NCI-H526 treated with DMSO at 0.1 percent for 48 hours (cell line): Measurements from ENCODE around the gene CLASP1.
"Not testable (repeated sequence)": the region's sequence is repeated elsewhere in the genome, so short reads cannot be mapped to it uniquely, and the experiment has no call there.

Experiments used
- DNase-seq: peaks from one replicate; lab custom pipeline; 2025; lab: John Stamatoyannopoulos, UW

CLASP1 gene

GRCh38 chr2:121374412-121375075, 274.7 kb downstream of the CLASP1 start:
- not testable (repeated sequence) for DNase-seq

DNA sequence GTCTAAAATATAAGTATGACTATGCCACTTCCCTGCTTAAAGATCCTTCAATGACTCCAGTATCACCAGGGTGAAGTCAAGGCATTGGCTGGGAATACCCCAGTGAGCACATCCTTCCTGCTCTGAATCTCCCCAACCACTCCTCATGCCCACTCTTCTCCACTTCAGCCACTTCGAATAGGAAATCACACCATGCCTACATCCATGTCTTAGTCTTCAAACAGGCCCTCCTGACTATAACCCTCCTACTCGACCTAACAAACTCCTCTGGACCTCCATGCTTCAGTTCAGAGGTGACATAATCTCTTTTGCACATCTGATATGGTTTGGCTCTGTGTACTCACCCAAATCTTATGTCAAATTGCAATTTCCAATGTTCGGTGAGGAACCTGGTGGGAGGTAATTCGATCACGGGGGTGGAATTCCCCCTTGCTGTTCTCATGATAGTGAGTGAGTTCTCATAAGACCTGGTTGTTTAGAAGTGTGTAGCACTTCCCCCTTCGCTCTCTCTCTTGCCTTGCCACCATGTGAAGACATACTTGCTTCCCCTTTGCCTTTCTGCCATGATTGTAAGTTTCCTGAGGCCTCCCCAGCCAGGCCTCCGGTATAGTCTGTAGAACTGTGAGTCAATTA, 276.4 kb downstream of the CLASP1 start:
- DNase-seq, result no peak

DNA sequence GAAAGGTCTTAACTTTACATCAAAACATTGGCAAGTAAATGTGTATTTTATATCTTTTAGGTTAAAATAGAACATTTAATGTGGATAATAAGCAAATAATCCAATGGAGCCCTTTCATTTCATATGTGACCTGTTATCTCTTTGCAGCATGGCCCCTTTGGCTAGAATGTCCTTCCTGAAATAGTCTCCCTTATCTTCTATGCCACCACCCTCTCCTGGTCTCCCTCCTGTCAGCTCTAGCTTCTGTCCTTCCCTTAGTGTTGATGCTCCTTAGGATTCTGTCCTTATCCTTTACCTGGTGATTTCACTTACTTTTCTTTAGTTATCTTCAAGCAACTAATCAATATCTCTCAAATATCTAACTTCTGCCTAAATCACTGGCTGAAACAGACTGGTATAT, 277.2 kb downstream of the CLASP1 start:
- DNase-seq, result no peak

DNA sequence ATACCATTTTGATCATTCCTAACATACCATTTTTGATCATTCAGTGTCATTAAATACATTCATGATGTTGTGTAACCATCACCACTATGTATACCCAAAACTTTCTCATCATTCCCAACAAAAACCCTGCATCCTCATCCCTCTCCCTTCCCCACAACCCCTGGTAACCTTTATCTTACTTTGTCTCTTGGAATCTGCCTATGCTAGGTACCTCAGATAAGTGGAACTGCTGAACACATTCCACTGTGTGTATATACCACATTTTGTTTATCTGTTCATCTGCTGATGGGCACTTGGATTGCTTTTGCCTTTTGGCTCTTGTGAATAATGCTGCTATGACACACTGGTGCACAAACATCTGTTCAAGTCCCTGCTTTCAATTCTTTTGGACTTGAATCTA, 280.4 kb downstream of the CLASP1 start:
- no peak for DNase-seq

- no peak for DNase-seq
These were observed 281.1 kb downstream of the CLASP1 start for GRCh38 chr2:121368155-121368554.

GRCh38 chr2:121367246-121367900, 281.9 kb downstream of the CLASP1 start:
- no peak for DNase-seq

- DNase-seq, result no peak
These were observed 283.2 kb downstream of the CLASP1 start for GRCh38 chr2:121366040-121366439.

DNA sequence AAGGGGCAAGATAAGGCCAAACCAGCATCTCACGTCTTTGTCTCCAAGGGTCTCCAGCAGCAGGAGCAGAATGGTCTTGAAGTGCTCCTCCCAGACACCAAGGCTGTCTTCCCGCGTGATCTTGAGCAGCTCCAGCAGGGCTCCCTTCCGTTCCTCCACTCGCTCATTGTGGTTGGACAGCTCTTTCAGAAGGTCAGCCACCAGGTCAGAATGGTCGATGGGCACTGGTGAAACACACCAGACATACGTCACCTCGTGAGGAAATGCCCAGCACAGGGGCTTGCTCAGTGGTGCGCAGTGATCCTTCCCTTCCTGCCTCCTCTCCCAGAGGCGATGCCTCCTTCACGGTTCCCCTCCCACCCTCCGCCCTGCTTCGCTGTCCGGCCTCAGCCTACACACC, 284.2 kb downstream of the CLASP1 start:
- DNase-seq, result no peak

DNA sequence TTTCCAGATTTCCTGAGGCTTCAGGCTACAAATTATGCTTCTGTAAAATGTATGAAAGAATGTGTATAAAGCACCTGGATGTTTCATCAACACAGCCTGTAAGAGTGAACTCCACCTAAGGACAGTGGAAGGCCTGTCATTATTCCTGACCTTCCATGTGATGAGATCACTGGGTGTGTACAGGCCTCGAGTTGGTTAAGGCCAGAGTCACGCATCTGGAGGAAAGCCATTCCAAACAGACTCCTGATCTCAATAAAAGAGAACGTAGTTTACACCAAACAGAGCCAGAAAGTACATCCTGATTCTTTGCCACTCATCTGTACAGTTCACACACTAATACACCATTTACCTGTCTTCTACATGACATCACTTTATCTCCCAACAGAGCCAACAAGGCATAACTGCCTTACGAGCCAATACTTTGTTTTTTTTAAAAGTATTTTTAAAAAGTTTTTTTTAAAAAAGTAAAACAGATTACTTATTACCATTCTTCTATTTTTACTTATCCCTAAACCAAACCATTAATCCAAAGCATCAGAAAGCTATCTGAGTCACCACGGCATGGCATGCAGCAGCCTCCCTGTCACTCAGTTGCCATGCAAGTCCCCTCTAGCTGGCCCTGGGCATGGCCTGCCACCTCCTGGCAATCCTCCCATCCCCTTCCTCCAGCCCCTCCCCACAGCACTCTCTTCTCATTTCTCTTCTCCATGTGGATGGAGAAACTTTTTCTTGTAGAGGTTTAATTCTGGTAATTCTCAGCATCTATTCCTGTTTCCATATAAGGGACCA, 285.4 kb downstream of the CLASP1 start:
- no peak for DNase-seq

GRCh38 chr2:121362774-121363173, 286.5 kb downstream of the CLASP1 start:
- DNase-seq, result no peak

GRCh38 chr2:121362226-121362625, 287.0 kb downstream of the CLASP1 start:
- no peak for DNase-seq

DNA sequence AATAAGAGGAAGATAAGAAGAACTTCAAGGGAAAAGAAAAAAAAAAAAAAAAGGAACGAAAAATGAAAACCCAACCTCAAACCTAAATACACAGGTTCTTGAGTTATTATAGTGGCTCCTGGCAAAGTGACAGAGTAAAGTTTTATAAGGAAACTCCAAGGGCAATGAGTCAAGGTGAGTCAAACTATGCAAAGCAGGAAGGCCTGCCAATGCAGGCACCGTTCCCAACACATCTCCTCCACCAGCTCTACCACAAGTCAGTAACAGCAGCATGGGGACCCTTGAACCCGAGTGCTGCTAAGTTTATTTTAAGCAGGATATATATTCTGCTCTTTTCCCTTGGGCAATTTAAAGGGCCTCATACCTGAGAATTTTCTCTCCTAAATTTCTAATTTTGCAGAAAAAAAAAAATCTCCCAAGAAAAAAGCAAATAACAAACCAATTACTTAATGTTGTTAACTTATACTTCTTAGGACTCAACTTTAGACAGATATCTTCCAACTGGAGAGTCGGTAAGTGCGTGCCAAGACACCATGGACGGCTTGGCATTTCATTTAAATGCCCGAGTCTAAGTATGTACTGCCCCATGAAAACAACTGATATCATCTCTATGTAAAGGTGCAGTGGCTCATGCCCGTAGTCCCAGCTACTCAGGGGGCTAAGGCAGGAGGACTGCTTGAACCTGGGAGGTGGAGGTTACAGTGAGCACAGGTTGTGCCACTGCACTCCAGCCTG, 288.5 kb downstream of the CLASP1 start:
- DNase-seq, result no peak

- DNase-seq, result no peak
These were observed 289.3 kb downstream of the CLASP1 start for GRCh38 chr2:121359716-121360565.

DNA sequence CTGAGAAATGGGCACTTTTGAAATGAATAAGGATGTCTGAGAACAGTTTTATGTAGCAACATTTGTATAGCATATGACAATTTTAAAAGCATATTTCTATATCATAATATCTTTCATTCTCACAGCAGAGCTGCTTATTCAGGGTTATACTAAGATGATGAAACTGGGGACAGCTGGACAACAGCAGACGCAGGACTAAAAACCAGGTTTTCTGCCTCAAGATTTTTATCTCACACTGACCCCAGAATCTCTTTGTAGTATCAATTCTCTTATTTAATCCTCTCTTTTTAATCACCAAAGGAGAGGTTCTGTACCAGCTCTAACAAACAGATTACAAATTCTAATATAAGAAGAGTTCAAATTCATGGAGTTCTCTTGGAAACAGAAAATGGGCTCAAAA, 290.1 kb downstream of the CLASP1 start:
- DNase-seq, result no peak

DNA sequence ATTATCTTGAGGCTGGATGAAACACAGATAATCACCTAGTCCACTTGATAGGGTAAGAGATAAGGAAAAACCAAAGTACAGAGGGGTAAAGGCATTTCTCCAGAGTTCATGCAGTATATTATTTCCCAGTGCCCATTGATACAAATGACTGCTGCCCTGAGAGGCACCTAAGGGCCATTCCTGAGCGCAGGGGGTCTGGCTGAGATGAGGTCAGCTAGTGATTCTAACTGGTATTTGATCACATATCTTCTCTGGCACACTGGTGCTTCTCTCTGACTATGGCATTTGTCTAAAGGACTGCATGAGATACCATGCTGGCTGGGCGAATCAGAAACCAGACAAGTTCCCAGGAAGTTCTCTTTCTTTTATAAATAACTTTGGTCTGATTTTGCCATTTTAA, 291.0 kb downstream of the CLASP1 start:
- no peak for DNase-seq

GRCh38 chr2:121356058-121356640, 293.1 kb downstream of the CLASP1 start:
- peak; percentile 42 for DNase-seq

- no peak for DNase-seq
These were observed 293.8 kb downstream of the CLASP1 start for GRCh38 chr2:121355488-121355887.

DNA sequence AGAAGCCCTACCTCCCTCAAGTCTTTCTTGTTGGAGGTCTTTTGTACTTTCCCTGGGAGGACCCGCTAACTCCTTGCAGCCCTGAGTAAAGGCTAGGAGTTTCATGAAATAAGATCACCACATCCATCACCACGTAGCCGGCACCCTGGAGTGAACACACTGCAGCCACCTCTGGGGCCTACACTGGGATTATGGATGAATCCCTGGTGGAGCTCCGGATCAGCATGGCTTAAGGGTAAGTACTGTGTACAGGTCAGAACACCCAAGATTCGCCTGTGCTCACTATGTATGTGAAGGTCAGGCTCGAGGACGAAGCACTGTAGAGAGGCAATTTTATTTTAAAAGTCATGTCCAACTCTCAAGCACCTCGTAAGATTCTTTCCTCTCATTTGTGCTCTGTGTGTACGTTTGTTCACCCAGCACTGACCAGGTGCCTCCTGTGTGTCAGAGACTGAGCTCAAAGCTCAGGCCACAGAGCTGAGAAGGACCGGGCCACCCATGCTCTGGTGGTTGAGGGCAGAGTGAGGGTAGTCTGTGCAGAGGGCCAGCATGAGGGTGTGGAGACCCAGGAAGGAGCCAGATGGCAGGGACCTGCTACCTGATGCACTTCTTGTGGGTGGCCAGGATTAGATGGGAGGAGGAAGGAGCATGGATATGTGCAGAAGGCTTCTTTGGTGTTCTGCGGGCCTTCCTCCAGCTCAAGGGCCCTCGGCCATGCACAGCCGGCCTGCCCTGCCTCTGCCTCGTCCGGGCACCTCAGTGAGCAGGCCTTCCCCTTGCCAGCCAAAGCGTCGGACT, 297.5 kb downstream of the CLASP1 start:
- no peak for DNase-seq

DNA sequence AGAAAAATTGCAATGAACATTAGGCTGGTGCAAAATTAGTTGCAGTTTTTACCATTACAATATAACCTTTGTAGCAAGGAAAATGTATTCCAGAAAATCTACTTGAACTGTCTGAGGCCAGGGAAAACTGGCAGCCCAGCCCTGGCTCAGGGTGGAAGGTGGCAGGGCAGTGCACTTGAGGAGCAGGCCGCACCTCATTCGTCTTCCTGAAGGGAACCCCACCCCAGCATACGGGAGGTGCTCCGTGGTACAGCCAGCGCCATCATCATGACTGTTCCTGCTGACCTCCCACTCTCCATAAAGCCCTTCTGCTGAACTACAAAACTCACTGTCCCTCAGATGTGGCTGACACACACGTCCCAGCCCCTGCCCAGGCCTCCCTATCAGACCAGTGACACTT, 298.4 kb downstream of the CLASP1 start:
- DNase-seq, result no peak

GRCh38 chr2:121350402-121350775, 298.9 kb downstream of the CLASP1 start:
- DNase-seq, result no peak
